ENCODE measurements around the gene ZNF236. TPM values are rescaled to one million over a fixed set of nuclear protein-coding genes. Genes with fewer than 3 reads are reported as not detected.

The ZNF236 gene
- total and polyA plus RNA-seq, 2 donors = 4.0 to 10.4 TPM

DNA sequence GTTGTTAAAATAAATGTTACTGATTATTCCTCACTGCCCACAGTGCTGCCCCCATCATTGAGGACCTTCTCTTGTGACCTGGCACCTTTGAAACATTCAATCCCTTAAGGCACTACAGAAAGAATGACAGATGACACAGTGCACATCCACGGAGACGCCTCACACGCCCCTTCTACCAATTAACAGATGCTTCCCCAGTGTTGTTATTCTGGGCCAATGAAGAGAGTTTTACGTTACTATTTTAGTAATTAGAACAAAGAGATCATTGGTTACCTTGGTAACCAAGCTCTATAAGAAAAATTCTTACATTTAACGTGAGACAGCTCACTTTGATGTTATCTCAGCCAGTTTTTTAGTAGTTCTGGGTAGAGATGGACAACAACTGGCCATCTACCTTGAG lies 152.0 kb downstream of the ZNF236 start:
- H3K27me3 ChIP-seq (ENCODE audit: control insufficient read depth in 2 of 2, insufficient read depth in 1 of 2, low read length in 1 of 2) = no peaks in the 10 kb centered on the region
- WGBS = 89% methylated on average over 5 of the region's 5 CpGs
- peaks cover 0 to 18% of the 10 kb centered on the region in 2 donors for H3K4me1 ChIP-seq (ENCODE audit: control insufficient read depth in 2 of 2, insufficient read depth in 2 of 2, low read length in 2 of 2)
- no peak overlapping the region for H3K4me3 ChIP-seq (ENCODE audit: low read length in 2 of 2)
- peaks cover 0 to 5% of the 10 kb centered on the region in 2 donors for H3K36me3 ChIP-seq (ENCODE audit: control insufficient read depth in 2 of 2, insufficient read depth in 2 of 2, low read length in 1 of 2)
- no peak for DNase-seq (ENCODE audit: low read depth in 6 of 9, low spot score in 9 of 9)
- no peak overlapping the region for H3K27ac ChIP-seq (ENCODE audit: low read depth in 1 of 2, low read length in 1 of 2)
- H3K9me3 ChIP-seq (ENCODE audit: control insufficient read depth in 2 of 2, insufficient read depth in 1 of 2, low read length in 1 of 2) = no peaks in the 10 kb centered on the region

DNA sequence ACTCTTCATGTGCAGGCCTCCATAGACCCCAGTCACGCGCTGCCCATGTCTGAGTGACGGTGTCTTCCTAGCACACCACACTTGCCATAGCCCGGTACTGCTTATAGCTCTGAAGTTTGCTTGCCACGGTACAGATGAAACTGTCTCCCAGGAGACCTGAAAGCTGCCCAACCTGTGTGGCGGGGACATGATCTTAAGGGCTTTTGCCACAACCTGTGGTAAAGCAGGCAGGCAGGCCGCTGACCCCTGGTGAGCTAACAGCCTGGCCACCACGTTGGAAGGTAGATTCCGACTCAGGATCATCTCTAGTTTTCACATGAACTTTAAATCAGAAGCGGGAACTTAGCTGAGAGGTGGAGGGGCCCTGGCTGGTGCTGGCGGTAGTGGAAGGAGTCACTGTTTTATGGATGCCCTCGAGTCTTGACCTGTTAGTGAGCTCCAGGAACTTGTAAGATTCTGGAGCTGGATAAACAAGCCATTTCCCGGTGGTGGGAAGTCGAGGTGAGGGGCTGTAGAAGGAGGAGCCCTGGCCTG lies 153.3 kb downstream of the ZNF236 start:
- H3K4me1 ChIP-seq (ENCODE audit: control insufficient read depth in 2 of 2, insufficient read depth in 2 of 2, low read length in 2 of 2) = peaks cover 0 to 22% of the 10 kb centered on the region in 2 donors
- no peak overlapping the region for H3K4me3 ChIP-seq (ENCODE audit: low read length in 2 of 2)
- no peak overlapping the region for H3K27ac ChIP-seq (ENCODE audit: low read depth in 1 of 2, low read length in 1 of 2)
- DNase-seq (ENCODE audit: low read depth in 6 of 9, low spot score in 9 of 9) = no peak
- H3K36me3 ChIP-seq (ENCODE audit: control insufficient read depth in 2 of 2, insufficient read depth in 2 of 2, low read length in 1 of 2) = peaks cover 0 to 5% of the 10 kb centered on the region in 2 donors
- no peaks in the 10 kb centered on the region for H3K27me3 ChIP-seq (ENCODE audit: control insufficient read depth in 2 of 2, insufficient read depth in 1 of 2, low read length in 1 of 2)
- 96% methylated on average over 14 of the region's 14 CpGs for WGBS
- H3K9me3 ChIP-seq (ENCODE audit: control insufficient read depth in 2 of 2, insufficient read depth in 1 of 2, low read length in 1 of 2) = no peaks in the 10 kb centered on the region

DNA sequence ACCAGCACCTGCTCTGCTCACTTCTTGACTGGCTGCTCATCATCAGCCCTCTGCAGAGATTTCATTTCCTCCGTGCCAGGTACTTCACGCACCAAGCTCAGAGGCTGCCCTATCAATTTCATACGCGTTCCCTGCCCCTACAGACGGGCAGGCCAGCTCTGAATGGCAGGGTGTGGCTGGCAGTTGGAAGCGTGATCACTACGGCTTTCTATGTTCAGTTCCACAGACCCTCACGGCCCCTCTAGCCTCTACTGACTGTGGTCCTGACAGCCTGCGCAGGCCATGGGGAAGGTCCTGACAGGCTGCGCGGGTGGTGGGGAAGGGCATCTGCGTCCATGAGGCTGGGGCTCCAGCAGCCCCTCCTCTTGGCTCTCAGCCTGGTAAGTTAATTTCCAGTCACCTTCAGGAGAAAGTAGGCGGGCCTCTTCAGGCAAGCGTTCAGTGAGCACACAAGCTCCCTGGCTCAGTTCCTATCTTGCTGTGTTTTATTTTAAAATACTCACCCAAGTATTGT lies 154.8 kb downstream of the ZNF236 start:
- H3K4me3 ChIP-seq (ENCODE audit: low read length in 2 of 2) = no peak overlapping the region
- WGBS = 92% methylated on average over 14 of the region's 14 CpGs
- no peak for DNase-seq (ENCODE audit: low read depth in 6 of 9, low spot score in 9 of 9)

DNA sequence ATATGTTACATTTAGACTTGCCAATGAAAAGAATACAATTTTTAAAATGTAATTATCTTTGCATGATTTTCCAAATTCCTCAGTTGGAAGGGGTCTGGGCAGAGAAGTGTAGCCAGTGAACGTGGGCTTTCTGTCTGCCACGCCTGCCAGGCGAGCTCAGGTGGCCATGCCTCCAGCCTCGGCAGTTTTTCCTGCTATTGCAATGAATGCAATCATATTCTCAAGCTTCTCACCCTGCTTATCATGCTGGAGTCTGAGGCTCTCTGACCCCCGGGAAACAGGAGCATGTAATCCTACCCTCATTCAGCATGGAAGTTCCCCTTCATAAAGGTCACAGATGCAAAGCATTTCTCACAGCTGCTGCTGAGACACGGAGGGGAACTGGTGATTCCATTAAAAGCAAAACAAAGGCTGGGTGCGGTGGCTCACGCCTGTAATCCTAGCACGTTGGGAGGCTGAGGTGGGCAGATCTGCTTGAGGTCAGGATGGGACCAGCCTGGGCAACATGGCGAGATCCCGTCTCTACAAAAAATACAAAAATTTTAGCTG lies 155.4 kb downstream of the ZNF236 start:
- WGBS = 91% methylated on average over 11 of the region's 11 CpGs
- Histone ChIP-seq H3K9me3 (ENCODE audit: control insufficient read depth in 2 of 2, insufficient read depth in 1 of 2, low read length in 1 of 2) (no peaks in the 10 kb centered on the region), H3K27ac (ENCODE audit: low read depth in 1 of 2, low read length in 1 of 2) (peak overlapping the region in 1 of 2 donors; percentile 30), H3K4me3 (ENCODE audit: low read length in 2 of 2) (no peak overlapping the region), H3K36me3 (ENCODE audit: control insufficient read depth in 2 of 2, insufficient read depth in 2 of 2, low read length in 1 of 2) (peaks cover 0 to 5% of the 10 kb centered on the region in 2 donors), H3K27me3 (ENCODE audit: control insufficient read depth in 2 of 2, insufficient read depth in 1 of 2, low read length in 1 of 2) (no peaks in the 10 kb centered on the region), H3K4me1 (ENCODE audit: control insufficient read depth in 2 of 2, insufficient read depth in 2 of 2, low read length in 2 of 2) (peaks cover 0 to 22% of the 10 kb centered on the region in 2 donors)
- DNase-seq (ENCODE audit: low read depth in 6 of 9, low spot score in 9 of 9) = no peak

More for the DNA sequence above, 154.8 kb downstream of the ZNF236 start:
- Histone ChIP-seq H3K4me1 (ENCODE audit: control insufficient read depth in 2 of 2, insufficient read depth in 2 of 2, low read length in 2 of 2) (peaks cover 0 to 21% of the 10 kb centered on the region in 2 donors), H3K9me3 (ENCODE audit: control insufficient read depth in 2 of 2, insufficient read depth in 1 of 2, low read length in 1 of 2) (no peaks in the 10 kb centered on the region), H3K27me3 (ENCODE audit: control insufficient read depth in 2 of 2, insufficient read depth in 1 of 2, low read length in 1 of 2) (no peaks in the 10 kb centered on the region), H3K27ac (ENCODE audit: low read depth in 1 of 2, low read length in 1 of 2) (peak overlapping the region in 1 of 2 donors; percentile 50), H3K36me3 (ENCODE audit: control insufficient read depth in 2 of 2, insufficient read depth in 2 of 2, low read length in 1 of 2) (peaks cover 0 to 5% of the 10 kb centered on the region in 2 donors)

DNA sequence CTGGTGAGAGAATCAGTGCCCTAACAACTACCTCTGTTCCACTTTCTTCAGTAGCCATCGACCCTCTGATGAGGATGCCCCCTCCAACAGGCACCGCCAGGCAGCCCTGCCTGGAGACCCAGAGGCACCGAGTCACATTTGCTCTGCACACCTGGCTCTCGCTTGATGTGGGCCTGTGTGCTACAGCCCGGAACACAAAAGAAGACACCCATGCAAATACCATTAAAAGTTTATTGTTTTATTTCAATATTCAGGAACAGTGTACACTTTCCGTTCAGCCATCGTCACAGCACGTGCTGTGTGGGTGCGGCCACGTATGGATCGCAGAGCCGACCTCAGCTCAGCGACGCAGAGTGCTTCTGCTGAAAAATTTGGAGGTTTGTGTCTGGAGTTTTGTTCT lies 156.3 kb downstream of the ZNF236 start:
- no peak overlapping the region for H3K27ac ChIP-seq (ENCODE audit: low read depth in 1 of 2, low read length in 1 of 2)
- H3K9me3 ChIP-seq (ENCODE audit: control insufficient read depth in 2 of 2, insufficient read depth in 1 of 2, low read length in 1 of 2) = no peaks in the 10 kb centered on the region
- H3K4me1 ChIP-seq (ENCODE audit: control insufficient read depth in 2 of 2, insufficient read depth in 2 of 2, low read length in 2 of 2) = peaks cover 3 to 26% of the 10 kb centered on the region in 2 donors
- no peak for DNase-seq (ENCODE audit: low read depth in 6 of 9, low spot score in 9 of 9)
- 96% methylated on average over 14 of the region's 14 CpGs for WGBS
- peaks cover 0 to 3% of the 10 kb centered on the region in 2 donors for H3K36me3 ChIP-seq (ENCODE audit: control insufficient read depth in 2 of 2, insufficient read depth in 2 of 2, low read length in 1 of 2)
- no peaks in the 10 kb centered on the region for H3K27me3 ChIP-seq (ENCODE audit: control insufficient read depth in 2 of 2, insufficient read depth in 1 of 2, low read length in 1 of 2)
- H3K4me3 ChIP-seq (ENCODE audit: low read length in 2 of 2) = no peak overlapping the region

DNA sequence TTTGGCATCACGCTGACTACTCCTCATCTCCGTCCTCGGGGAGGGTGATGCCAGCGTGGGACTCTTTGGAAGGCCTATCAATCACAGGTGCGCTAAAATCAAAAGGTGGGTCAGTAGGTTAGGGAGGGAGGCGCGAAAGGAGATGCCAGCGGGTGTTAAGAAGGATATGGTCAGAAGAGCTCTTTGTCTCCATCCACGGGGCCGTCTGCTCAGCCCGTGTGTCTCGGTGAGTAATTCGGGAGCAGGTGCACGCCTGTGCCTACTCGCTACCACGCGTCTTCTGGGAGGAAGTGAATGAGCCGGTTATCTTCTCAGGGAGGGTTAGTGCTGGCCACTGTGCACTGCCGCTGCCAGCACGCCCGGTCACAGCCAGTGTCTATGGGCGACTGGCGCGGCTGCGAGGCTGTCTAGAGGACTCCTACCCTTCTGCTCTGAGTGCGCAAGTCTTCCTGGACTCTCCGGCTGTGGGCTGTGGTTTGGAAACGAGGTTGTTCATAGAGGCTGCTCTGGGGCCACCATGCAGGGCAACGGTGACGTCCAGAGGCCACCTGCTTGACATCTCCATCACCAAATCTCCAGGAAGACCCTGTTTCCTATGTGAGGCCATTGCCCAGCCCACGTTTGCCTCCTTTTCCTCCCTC lies 156.9 kb downstream of the ZNF236 start:
- Histone ChIP-seq H3K27me3 (ENCODE audit: control insufficient read depth in 2 of 2, insufficient read depth in 1 of 2, low read length in 1 of 2) (no peaks in the 10 kb centered on the region), H3K27ac (ENCODE audit: low read depth in 1 of 2, low read length in 1 of 2) (no peak overlapping the region), H3K4me3 (ENCODE audit: low read length in 2 of 2) (no peak overlapping the region), H3K4me1 (ENCODE audit: control insufficient read depth in 2 of 2, insufficient read depth in 2 of 2, low read length in 2 of 2) (peaks cover 3 to 19% of the 10 kb centered on the region in 2 donors), H3K9me3 (ENCODE audit: control insufficient read depth in 2 of 2, insufficient read depth in 1 of 2, low read length in 1 of 2) (no peaks in the 10 kb centered on the region), H3K36me3 (ENCODE audit: control insufficient read depth in 2 of 2, insufficient read depth in 2 of 2, low read length in 1 of 2) (no peaks in the 10 kb centered on the region)
- no peak for DNase-seq (ENCODE audit: low read depth in 6 of 9, low spot score in 9 of 9)
- 94% methylated on average over 31 of the region's 31 CpGs for WGBS

DNA sequence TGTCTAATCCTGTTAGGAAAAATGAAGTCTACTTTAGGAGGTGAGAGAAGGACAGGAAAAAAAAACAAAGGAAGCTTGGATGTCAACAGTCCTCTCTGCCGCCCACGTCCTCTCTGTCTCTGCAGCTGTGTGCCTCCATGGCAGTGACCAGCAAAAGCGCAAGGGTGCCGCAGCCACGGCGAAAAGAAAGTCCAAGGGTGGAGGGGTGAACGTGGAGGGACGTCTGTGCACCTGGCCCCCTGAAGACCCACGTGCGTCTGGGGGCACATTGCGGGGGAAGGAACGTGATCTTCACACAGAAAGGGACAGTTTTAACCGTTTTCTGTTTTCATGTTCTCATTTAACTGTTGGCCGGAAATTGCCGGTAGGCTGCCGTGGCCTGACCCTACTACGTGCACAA lies 157.5 kb downstream of the ZNF236 start:
- Histone ChIP-seq H3K27me3 (ENCODE audit: control insufficient read depth in 2 of 2, insufficient read depth in 1 of 2, low read length in 1 of 2) (no peaks in the 10 kb centered on the region), H3K36me3 (ENCODE audit: control insufficient read depth in 2 of 2, insufficient read depth in 2 of 2, low read length in 1 of 2) (no peaks in the 10 kb centered on the region), H3K9me3 (ENCODE audit: control insufficient read depth in 2 of 2, insufficient read depth in 1 of 2, low read length in 1 of 2) (no peaks in the 10 kb centered on the region), H3K27ac (ENCODE audit: low read depth in 1 of 2, low read length in 1 of 2) (no peak overlapping the region), H3K4me1 (ENCODE audit: control insufficient read depth in 2 of 2, insufficient read depth in 2 of 2, low read length in 2 of 2) (peaks cover 3 to 18% of the 10 kb centered on the region in 2 donors), H3K4me3 (ENCODE audit: low read length in 2 of 2) (no peak overlapping the region)
- DNase-seq (ENCODE audit: low read depth in 6 of 9, low spot score in 9 of 9) = no peak
- 97% methylated on average over 17 of the region's 17 CpGs for WGBS

DNA sequence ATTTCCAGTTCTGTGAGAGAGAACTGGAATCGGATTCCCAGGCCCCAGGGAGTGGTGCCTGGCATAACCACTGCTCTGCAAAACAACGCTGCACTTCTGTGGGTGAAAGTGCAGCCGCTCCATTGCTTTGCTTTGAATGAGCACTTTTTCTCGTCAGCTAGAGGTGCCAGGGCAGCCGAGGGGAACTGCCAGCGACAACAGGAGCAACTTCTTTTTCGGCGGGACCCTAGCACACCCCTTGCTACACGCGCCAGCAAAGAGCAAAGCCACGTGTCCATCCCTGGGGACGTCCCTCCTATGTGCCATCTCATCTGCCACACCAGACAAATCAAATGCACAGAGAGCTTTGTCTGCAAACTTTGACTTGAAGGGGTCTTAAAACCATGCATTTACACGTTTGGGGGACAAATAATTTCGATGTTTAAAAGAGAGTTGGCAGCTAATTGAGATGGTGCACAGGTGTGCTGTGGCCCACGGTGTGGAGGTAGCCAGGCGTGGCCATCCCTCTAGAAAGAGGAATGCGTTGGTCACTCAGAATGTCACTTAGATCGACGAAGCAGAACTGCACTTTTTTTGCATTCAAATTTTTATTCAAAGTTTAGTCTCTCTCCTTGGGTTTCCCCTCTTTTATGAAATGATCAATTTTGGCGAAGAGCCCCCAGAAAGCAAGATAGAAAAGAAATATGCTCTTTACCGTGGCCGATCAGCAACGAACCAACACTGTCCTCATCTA lies 158.5 kb downstream of the ZNF236 start:
- Histone ChIP-seq H3K4me1 (ENCODE audit: control insufficient read depth in 2 of 2, insufficient read depth in 2 of 2, low read length in 2 of 2) (peaks cover 3 to 18% of the 10 kb centered on the region in 2 donors), H3K27me3 (ENCODE audit: control insufficient read depth in 2 of 2, insufficient read depth in 1 of 2, low read length in 1 of 2) (no peaks in the 10 kb centered on the region), H3K9me3 (ENCODE audit: control insufficient read depth in 2 of 2, insufficient read depth in 1 of 2, low read length in 1 of 2) (no peaks in the 10 kb centered on the region), H3K27ac (ENCODE audit: low read depth in 1 of 2, low read length in 1 of 2) (no peak overlapping the region), H3K36me3 (ENCODE audit: control insufficient read depth in 2 of 2, insufficient read depth in 2 of 2, low read length in 1 of 2) (no peaks in the 10 kb centered on the region), H3K4me3 (ENCODE audit: low read length in 2 of 2) (no peak overlapping the region)
- 90% methylated on average over 23 of the region's 23 CpGs for WGBS
- DNase-seq (ENCODE audit: low read depth in 6 of 9, low spot score in 9 of 9) = no peak

Measured in thymus (tissue), 11 donors.